ENCODE measurements around the gene PHF10. TPM values are rescaled to one million over a fixed set of nuclear protein-coding genes. Genes with fewer than 3 reads are reported as not detected.

PHF10 gene
- total RNA-seq, 4 donors from 2014 or later: 36.2 to 121 (median 67.5) TPM

DNA sequence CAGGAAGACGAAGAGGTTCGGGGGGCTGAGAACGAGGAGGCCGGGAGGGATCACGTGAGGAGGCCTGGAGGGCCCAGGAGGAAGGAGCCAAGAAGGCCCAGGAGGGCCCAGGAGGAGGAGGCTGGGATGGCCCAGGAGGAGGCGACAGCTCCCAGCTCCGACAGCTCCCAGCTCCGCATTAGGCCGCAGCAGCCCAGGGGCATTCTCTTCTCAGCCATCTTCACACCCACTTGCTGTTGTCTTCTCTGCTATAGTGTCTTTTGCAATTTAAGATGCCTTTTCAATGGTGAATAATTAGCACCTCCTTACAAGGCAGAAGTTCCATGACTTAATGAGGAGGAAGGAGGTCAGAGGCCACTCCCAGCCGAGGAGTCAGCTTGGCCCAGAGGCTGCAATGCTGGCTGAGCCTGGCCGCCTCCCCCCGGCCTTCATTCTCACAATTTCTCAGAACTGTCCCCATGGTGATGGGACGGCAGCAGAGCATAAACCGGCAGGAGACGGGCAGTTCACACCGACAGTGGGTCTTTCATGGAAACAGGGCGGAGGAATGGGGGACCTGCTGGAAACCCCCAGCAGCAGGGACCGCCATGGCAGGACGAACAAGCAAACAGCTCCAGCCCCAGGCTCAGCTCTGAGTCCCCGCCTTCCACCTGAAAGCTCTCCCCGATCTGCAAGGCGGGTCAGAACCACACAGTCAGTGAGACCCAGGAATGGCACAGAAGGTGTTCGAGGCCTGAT, 67.6 kb downstream of the PHF10 start:
- no peak for DNase-seq
- H3K36me3 ChIP-seq: no peaks in the 10 kb centered on the region
- H3K27ac ChIP-seq: no peak overlapping the region
- H3K27me3 ChIP-seq: no peaks in the 10 kb centered on the region
- intact Hi-C loops (cut with DNase I; ENCODE audit: low total_unique reads): no loop called here
- H3K9me3 ChIP-seq: no peaks in the 10 kb centered on the region
- TF ChIP-seq, protein P1, sequence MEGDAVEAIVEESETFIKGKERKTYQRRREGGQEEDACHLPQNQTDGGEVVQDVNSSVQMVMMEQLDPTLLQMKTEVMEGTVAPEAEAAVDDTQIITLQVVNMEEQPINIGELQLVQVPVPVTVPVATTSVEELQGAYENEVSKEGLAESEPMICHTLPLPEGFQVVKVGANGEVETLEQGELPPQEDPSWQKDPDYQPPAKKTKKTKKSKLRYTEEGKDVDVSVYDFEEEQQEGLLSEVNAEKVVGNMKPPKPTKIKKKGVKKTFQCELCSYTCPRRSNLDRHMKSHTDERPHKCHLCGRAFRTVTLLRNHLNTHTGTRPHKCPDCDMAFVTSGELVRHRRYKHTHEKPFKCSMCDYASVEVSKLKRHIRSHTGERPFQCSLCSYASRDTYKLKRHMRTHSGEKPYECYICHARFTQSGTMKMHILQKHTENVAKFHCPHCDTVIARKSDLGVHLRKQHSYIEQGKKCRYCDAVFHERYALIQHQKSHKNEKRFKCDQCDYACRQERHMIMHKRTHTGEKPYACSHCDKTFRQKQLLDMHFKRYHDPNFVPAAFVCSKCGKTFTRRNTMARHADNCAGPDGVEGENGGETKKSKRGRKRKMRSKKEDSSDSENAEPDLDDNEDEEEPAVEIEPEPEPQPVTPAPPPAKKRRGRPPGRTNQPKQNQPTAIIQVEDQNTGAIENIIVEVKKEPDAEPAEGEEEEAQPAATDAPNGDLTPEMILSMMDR (IDR thresholded peaks at IDR 0.05): no peak
- no peak for TF ChIP-seq POLR2A (IDR thresholded peaks at IDR 0.05)
- H3K4me3 ChIP-seq: no peak overlapping the region
- no peaks in the 10 kb centered on the region for H3K4me1 ChIP-seq

DNA sequence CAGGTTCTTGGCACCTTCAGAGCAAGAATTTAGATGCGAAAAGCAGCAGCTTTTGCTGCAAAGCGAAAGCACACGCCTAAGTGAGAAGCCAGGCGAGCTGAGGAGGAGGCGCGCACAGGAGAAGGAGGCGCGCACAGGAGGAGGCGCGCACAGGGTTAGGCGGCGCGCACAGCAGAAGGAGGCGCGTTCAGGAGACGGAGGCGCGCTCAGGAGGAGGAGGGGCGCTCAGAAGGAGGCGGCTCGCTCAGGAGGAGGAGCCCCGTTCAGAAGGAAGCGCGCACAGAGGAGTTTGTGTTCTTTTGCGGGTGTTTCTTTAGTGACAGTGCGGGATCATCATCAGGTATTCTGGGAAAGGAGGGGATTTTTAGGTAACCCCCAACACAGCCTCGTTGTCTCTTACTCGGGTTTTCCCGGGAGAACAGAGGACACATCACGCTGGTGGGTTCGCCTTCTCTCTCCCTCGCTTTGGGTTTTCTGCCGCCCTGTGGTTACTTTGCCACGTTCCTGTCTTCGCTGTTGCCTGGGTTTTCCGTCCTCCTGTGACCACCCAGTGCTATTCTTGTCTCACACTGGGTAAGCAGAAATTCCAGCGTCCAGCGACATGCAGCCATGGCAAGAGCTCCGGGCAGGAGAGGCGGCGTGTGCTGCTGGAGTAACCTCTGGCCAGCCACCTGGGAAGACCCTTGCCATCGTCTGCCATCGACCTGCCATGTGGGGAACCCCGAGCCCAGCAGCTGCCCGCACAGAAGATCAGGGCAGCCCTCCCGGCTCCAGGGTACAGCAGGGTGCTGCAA, 69.5 kb downstream of the PHF10 start:
- Histone ChIP-seq H3K36me3 (no peaks in the 10 kb centered on the region), H3K4me1 (no peaks in the 10 kb centered on the region), H3K9me3 (no peaks in the 10 kb centered on the region), H3K27me3 (no peaks in the 10 kb centered on the region), H3K27ac (peak overlapping the region; percentile 83 to 87), H3K4me3 (peak overlapping the region; percentile 40 to 43)
- peak; percentile 73 to 79 for DNase-seq
- peak in 1 of 2 donors; percentile 54 for TF ChIP-seq POLR2A (IDR thresholded peaks at IDR 0.05)
- TF ChIP-seq, protein P1 (IDR thresholded peaks at IDR 0.05): peak; percentile 12 to 21 (median 19)
- intact Hi-C loops (cut with DNase I; ENCODE audit: low total_unique reads): no loop called here

Other genes with a start within 250 kb of the PHF10 start
- gene WDR27, start 22.5 kb downstream of the PHF10 start, total RNA-seq: 10 to 100 TPM; 41.8 to 69.7 (median 59.7) TPM
- 10 to 100 TPM; 16.7 to 35.3 (median 29.2) TPM for gene C6orf120, start 22.4 kb downstream of the PHF10 start, total RNA-seq
- 1 to 10 TPM in 2 of 4 donors, under 1 TPM in 1, not detected in 1; 0.26 to 3.0 (median 2.7) TPM for gene DYNLT2, start 27.1 kb upstream of the PHF10 start, total RNA-seq
- gene ERMARD, start 27.1 kb upstream of the PHF10 start, total RNA-seq: 10 to 100 TPM; 13.5 to 37.1 (median 28.6) TPM

All from uterus (tissue), 4 donors.